ENCODE data around the gene SRGAP1.
"Not testable (repeated sequence)": the region's sequence is repeated elsewhere in the genome, so short reads cannot be mapped to it uniquely, and the experiment has no call there.

The SRGAP1 gene

GRCh38 chr12:63836936-63837335 lies 7.6 kb upstream of the SRGAP1 start:
- no peak for DNase-seq (ENCODE audit: low read depth in 2 of 2)

- DNase-seq (ENCODE audit: low read depth in 2 of 2), result no peak
Observed at GRCh38 chr12:63838411-63838810, 6.1 kb upstream of the SRGAP1 start.

DNA sequence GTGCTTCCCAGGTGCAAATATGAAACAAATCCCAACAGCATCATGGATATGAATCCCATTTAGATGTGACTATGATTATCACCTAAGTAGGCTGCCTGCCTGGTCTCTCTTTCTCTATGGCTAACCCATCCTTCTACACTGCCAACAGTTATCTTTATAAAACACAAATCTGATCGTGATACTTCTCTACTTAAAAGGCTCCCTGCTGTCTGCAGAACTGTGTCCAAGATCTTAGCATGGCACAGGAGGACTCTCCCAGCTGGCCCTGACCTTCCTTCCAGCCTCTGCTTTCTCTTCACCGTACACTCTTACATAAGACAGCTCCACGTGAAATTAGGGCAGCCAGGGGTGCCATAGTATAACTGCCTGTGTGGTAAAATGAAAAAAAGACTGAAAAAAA lies 3.5 kb upstream of the SRGAP1 start:
- DNase-seq (ENCODE audit: low read depth in 2 of 2), result no peak

- DNase-seq (ENCODE audit: low read depth in 2 of 2), result no peak
Observed at GRCh38 chr12:63841571-63841970, 2.9 kb upstream of the SRGAP1 start.

GRCh38 chr12:63842750-63843149 lies 1.8 kb upstream of the SRGAP1 start:
- not testable (repeated sequence) for DNase-seq (ENCODE audit: low read depth in 2 of 2)

DNA sequence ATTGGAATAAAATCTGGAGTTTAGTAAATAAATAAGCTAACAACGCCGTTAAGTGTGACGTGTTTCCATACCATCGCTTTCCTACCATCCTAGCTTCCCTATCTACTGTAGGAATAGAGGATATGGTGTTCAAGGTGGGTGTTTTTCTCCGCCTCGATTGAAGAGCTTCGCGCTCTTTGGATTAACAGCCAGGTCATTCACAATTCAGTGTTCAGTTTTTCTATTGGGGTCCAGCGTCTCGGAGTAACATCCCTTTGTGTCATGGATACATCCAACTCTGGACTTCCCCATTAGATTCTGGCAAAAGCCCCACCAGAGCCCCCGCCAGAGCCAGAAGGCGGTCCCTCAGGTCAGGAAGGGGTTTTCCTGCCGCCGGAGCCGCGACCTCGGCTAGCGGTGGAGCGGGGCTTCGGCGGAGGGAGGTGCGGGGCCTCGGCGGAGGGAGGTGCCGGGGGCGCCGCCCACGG lies 1.2 kb upstream of the SRGAP1 start:
- no peak for DNase-seq (ENCODE audit: low read depth in 2 of 2)

DNA sequence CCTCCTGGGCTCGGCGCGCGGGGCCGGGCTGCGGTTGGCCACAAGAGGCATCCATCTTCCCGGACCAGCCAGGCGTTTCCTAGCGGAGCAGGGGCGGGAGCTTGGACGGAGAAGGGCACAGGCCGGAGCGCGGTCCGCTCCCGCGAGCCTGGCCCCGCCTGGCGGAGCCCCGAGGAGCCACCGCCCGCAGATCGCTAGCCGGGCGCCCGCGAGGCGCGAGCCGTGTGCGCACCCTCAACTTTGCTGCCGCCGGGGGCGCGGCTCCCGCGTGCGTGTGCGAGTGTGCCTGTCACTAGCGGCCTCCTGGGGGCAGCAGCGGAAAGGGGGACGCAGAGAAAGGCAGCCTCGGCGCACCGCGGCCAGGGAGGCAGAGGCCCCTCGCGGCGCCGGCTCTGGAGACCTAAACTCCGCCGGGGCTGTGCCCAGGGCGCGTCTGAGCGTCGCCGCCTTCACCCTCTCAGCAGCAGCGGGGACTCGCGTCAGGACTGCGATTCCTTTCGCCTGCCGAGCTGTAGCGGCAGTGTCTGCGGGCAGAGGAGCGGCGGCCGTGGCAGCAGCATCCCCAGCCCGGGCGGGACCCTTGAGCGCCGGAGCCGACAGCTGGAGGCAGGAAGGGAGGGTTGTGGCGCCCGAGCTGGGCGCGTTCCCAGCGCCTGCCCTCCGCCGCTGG lies 644 bp upstream of the SRGAP1 start:
- peak; percentile 81 to 82 for DNase-seq (ENCODE audit: low read depth in 2 of 2)

- DNase-seq (ENCODE audit: low read depth in 2 of 2), result no peak
Observed at GRCh38 chr12:63845726-63846125, 1.2 kb downstream of the SRGAP1 start.

DNA sequence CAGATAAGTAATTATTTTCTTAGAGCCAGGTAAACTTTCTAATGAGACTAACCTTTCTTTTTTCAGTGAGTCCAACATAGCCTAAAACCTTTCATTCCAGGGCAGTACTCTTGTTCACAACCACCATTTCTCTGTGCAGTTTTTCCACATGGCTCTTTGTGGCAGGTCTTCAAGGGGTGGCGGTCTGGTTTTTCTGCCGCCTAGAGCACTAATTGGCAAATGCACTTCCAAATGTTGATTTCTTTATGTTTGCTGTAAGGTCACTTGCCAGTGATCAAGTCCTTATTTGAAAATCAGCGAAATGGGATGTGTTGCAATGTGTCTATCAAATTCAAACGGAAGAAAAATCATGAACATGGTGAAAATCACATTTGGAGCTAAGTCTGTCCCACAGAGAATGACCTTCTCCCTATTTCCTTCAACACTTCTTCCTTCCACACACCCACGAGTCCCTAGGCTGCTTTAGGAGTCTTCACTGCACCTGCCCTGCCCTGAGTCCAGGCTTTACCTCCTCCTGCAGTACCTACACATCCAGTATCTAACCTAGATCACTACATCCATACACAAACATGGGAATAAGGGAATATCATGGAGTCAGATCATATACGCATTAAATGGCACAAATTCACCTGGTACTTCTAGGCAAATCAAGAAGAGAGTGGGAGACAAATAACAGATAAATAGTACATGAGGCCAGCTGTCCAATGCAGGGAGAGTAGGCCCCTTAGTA lies 1.9 kb downstream of the SRGAP1 start:
- DNase-seq (ENCODE audit: low read depth in 2 of 2), result no peak

GRCh38 chr12:63848450-63848849 lies 4.0 kb downstream of the SRGAP1 start:
- no peak for DNase-seq (ENCODE audit: low read depth in 2 of 2)

DNA sequence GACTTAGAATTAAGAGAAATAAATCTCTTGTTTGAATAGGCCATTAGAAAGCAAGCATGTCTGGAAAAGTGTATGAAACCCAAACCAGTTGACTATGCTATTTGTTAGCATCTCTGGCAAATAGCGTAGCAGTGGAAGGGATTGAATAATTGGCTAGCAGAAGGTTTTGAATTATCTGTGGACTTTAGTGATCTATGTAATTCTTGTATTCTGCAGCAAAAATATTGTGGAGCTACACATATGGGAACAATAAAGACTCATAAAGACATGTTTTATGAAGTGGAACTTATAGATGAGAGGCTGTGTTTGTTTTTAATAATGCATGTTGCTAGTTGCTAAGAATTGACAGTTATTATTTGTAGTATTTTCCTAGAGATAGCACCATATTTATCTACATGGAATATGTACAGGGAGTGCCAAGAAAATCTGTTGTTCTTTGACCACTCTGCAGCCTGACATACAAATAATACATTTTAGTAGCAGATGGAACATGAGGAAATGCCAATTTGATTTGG lies 4.7 kb downstream of the SRGAP1 start:
- no peak for DNase-seq (ENCODE audit: low read depth in 2 of 2)

- DNase-seq (ENCODE audit: low read depth in 2 of 2), result no peak
Observed at GRCh38 chr12:63849641-63850040, 5.1 kb downstream of the SRGAP1 start.

- DNase-seq (ENCODE audit: low read depth in 2 of 2), result no peak
Observed at GRCh38 chr12:63853978-63854377, 9.5 kb downstream of the SRGAP1 start.

GRCh38 chr12:63855299-63855698 lies 10.8 kb downstream of the SRGAP1 start:
- DNase-seq (ENCODE audit: low read depth in 2 of 2), result no peak

DNA sequence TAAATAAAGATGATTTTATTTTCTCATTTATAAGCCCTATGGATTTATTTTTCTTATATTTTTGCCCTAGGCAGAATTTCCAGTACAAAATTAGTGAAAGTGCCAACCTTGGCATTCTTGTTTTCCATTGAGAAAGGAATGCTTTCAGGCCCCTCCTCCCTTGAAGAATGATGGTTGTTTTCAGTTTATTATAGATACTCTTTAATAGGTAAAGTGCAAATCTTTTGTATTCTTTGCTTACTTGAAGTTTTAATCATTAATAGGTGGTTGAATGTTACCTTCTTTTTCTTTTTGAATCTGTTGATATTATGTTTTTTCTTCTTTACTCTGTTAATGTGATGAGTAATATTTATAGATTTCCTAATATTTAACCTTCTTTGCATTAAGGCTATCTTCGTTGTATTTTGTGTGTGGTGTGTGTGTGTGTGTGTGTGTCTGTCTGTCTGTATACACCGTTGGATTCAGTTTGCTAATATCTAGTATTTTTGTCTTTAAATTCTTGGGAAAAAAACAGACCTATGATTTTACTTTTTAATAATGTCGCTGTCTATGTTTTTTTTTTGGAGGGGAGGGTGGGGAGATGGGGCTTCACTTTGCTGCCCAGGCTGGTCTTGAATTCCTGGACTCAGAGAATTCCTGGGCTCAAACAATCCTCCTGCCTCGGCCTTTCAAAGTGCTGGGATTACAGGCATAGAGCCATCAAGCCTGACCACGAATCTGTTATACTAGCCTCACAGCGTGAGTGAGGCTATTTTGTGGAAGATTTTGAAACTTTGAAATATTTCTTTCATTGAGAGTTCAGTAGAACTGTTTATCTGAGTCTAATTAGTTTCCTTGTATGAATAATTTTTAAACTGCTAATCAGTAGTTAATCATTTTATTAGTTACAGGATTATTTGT lies 13.5 kb downstream of the SRGAP1 start:
- DNase-seq (ENCODE audit: low read depth in 2 of 2), result peak; percentile 37 to 39

DNA sequence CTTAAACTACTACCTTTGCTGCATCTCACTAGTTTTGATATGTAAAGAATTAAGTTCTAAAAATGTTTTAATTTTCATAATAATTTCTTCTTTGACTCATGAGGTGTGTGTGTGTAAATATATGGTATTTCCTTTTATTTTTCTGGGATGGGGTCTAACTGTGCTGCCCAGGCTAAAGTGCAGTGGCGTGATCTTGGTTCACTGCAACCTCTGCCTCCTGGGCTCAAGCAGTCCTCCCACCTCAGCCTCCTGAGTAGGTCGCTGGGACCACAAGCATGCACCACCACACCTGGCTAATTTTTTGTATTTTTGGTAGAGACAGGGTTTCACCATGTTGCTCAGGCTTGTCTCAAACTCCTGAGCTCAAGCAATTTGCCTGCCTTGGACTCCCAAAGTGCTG lies 15.4 kb downstream of the SRGAP1 start:
- DNase-seq (ENCODE audit: low read depth in 2 of 2), result not testable (repeated sequence)

DNA sequence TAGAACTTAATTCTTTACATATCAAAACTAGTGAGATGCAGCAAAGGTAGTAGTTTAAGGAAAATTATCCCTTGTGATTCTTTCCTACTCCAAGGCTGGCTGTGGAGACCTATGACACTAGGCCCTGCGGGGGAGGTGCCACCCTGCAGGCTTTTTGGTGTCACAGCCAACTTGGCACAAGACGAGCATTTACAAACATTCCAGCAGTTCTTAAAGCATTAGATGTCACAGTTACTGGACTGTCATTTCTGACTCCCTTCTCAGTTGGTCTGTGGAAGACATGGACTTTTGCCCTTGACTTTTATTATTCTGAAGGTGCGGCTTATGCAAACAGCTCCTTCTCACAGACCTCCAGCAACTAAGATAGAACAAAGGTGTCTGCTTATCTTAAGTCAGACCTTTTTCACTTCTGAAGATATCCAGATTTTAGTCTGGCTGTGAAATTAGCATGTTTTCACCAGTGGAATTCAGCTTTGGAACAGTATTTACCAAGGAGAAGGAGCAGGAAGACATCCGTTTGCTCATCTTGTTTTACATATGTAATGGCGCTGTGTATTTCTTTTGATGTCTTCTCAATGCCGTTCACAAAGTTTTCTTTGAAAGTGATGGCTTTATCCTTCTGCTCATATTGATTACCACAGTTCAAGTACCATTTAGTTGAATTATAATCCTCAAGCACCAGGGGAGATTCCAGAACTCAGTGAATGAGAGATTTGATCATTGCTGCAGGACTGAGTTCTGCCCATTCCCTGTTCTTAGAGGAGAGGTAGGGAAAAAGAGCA lies 17.9 kb downstream of the SRGAP1 start:
- no peak for DNase-seq (ENCODE audit: low read depth in 2 of 2)

DNA sequence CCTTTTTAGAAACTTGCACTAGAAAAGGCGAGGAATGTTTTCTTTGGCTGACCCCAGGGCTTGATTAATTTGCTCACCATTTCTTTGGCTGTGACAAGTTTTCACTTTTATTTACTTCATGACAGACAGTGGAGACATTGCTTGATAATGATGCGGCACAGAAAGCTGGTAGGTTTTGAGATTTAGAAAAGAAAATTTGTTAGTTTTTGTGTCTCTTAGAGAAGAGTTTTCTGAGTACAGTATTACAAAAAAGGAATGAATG lies 18.4 kb downstream of the SRGAP1 start:
- DNase-seq (ENCODE audit: low read depth in 2 of 2), result no peak

DNA sequence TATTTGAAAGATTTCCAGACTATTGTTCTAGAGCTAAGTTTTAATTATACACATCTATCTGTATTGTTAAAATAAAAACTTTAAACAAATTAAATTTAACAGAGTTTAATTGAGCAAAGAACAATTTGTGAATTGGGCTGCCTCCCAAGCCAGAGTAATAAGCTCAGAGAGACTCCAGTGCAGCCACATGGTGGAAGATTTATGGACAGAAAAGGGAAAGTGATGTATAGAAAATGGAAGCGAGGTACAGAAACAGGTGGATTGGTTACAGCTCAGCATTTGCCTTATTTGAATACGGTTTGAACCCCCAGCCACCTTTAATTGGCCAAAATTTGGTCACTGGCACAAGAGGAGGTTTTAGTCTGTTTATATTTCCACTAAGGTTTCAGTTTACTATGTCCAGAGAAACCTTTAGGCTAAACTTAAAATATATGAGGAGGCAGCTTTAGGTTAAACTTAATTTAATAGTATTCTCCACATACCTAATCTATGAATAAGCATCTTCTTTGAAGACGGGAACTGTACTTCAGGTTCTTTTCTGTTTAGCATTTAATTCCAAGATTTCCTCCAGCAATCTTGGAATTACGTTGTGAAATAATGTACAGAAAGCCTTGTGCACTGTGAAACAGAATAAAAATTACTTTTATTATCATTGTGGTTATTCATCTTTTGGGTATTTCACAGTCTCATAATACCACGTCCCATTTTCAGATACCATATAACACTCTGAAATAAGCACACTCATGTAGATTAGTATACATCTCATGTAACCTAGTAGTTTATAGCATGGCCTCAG lies 19.4 kb downstream of the SRGAP1 start:
- no peak for DNase-seq (ENCODE audit: low read depth in 2 of 2)

GRCh38 chr12:63864454-63864706 lies 19.9 kb downstream of the SRGAP1 start:
- no peak for DNase-seq (ENCODE audit: low read depth in 2 of 2)

GRCh38 chr12:63865448-63865847 lies 20.9 kb downstream of the SRGAP1 start:
- no peak for DNase-seq (ENCODE audit: low read depth in 2 of 2)
